Psoas muscle (tissue), 8 donors: ENCODE results near the gene CARD14. TPM values are rescaled to one million over a fixed set of nuclear protein-coding genes. Genes with fewer than 3 reads are reported as not detected.
"Not testable (repeated sequence)": the region's sequence is repeated elsewhere in the genome, so short reads cannot be mapped to it uniquely, and the experiment has no call there.

Experiments used
- ATAC-seq, 4 donors: fragments of 200-7000 bp; cut with Tn5 transposase; one replicate each; pipeline ENCODE4 v1.9.1; 2020; ENCODE audit warnings: moderate library complexity in 3 of 4, mild to moderate bottlenecking in 2 of 4
- DNase-seq, 2 donors: peaks; one replicate each; pipeline ENCODE4 v3.0.0-alpha.2; 2020
- H3K27ac ChIP-seq: fragments of 200-600 bp; one replicate; pipeline ENCODE4 v1.8.0; 2022
- H3K27me3 ChIP-seq, 3 donors: fragments of 200-600 bp in 1 of 3; one replicate each; pipeline versions ENCODE4 v1.6.1 to v1.8.0; 2013 to 2022; ENCODE audit warnings: low read length in 2 of 3, mild to moderate bottlenecking in 2 of 3, moderate library complexity in 1 of 3; ENCODE audit not compliant: insufficient read depth in 3 of 3
- H3K36me3 ChIP-seq, 2 donors: fragments of 200-600 bp in 1 of 2; one replicate each; pipeline versions ENCODE4 v1.6.1 to v1.8.0; 2013 to 2022; ENCODE audit warnings: low read depth in 1 of 2, mild to moderate bottlenecking in 1 of 2, moderate library complexity in 1 of 2; ENCODE audit not compliant: insufficient read depth in 1 of 2
- H3K4me1 ChIP-seq: fragments of 200-600 bp; one replicate; pipeline ENCODE4 v1.8.0; 2022
- H3K4me3 ChIP-seq: fragments of 200-600 bp; one replicate; pipeline ENCODE4 v1.8.0; 2022; ENCODE audit warnings: mild to moderate bottlenecking
- H3K9me3 ChIP-seq: fragments of 200-600 bp; one replicate; pipeline ENCODE4 v1.8.0; 2022
- CTCF ChIP-seq: fragments of 200-600 bp; IDR thresholded peaks from one replicate; pipeline ENCODE4 v1.8.0; 2022; ENCODE audit warnings: antibody characterized with exemption
- WGBS, 3 donors: extraction: QIAGEN DNeasy Blood & Tissue Kit; methylation state at CpG; one replicate each; pipeline versions ENCODE4 v1.1.6 to v1.1.7; 2013; 5-methylcytosine and 5-hydroxymethylcytosine counted together
- intact Hi-C, 2 donors: fragments of 100-400 bp; cut with DNase I; formaldehyde crosslinking; loops; one replicate each; pipeline versions ENCODE4 v1.11.0 to v1.14.2; 2022
- polyA plus RNA-seq, 3 donors: library from polyadenylated mRNA; stranded (reverse); fragments of 200-250 nt; gene quantifications; one replicate each; pipeline ENCODE4 v1.2.3, GENCODE V29; 2013
- total RNA-seq, 4 donors: library from RNA; stranded (reverse); fragmentation: NEBNext Ultra II Directional in 2 of 4; extraction: Animal tissue kit (Norgen Biotek cat#: 25700) in 2 of 4; gene quantifications; one replicate each; pipeline versions ENCODE4 v1.2.1 to v1.2.4, GENCODE V29; 2021 to 2023
- donor health status: healthy with polysubstance abuse.
- donor health status: DM: no; HTN: no; CAD: no; lungs with moderate emphysema.
- donor health status: Bipolar disorder and iron deficiency.
- donor health status: healthy.
- donor health status: DM: yes; HTN: yes; CAD: no.
- donor health status: DM: no; HTN: no; CAD: no.
- donor health status: DM: no; HTN: no; CAD: no.
- donor health status: DM: yes; HTN: yes; CAD: no.

Gene CARD14
- total and polyA plus RNA-seq, 7 donors = 0.05 to 0.32 (median 0.06) TPM; not detected in 4

- Histone ChIP-seq H3K36me3 (peaks cover 0 to 44% of the 10 kb centered on the region in 2 donors), H3K9me3 (no peaks in the 10 kb centered on the region), H3K27ac (peak overlapping the region; percentile 61), H3K27me3 (no peaks in the 10 kb centered on the region), H3K4me1 (no peaks in the 10 kb centered on the region), H3K4me3 (no peak overlapping the region)
- DNase-seq = peak; percentile 19 to 41
- intact Hi-C loops = no loop called here
- 66 to 82% (median 69%) methylated on average over 26 of the region's 26 CpGs for WGBS, 3 donors
- no peak for TF ChIP-seq CTCF
- ATAC-seq = peak; percentile 60 to 89 (median 84)
These were observed 74.0 kb downstream of the CARD14 start for GRCh38 chr17:80243526-80244433.

- H3K4me3 ChIP-seq, H3K27me3 ChIP-seq, H3K9me3 ChIP-seq, H3K4me1 ChIP-seq, intact Hi-C loops: not testable (repeated sequence)
- WGBS, 3 donors = 52 to 83% (median 55%) methylated on average over 6 of the region's 6 CpGs
- Histone ChIP-seq H3K27ac (peak overlapping the region; percentile 61), H3K36me3 (peaks cover 0 to 48% of the 10 kb centered on the region in 2 donors)
- ATAC-seq = peak in 2 of 4 donors; percentile 28
- DNase-seq = peak in 1 of 2 donors; percentile 35
These were observed 74.6 kb downstream of the CARD14 start for GRCh38 chr17:80244448-80244847.

DNA sequence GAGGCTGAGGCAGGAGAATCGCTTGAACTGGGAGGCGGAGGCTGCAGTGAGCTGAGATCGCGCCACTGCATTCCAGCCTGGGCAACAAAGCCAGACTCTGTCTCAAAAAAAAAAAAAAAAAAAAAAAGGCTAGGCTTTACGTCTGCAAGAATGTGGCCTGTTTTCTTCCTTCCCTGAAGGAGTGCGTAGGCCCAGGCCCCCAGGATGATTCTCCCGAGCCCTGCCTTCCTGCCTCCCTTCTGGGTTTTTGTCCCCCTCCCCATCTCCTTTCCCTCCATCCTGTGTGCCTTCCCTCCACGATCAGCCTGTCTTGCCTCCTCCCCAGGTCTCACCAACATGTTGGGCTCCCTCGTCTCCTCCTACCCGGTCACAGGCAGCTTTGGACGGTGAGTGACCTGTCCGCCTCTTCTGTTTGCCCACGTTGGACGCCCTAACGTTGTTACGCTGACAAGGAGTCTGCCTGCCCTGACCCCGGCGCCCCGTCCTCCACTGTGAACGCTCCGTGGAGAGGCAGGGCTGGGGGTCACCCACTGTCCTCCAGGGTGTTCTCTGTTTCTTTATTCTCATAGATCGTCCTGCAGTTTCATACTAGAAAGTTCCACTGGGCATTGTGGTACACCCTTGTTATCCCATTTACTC, 75.2 kb downstream of the CARD14 start:
- no peaks in the 10 kb centered on the region for H3K27me3 ChIP-seq
- H3K9me3 ChIP-seq = no peaks in the 10 kb centered on the region
- H3K36me3 ChIP-seq = peaks cover 0 to 48% of the 10 kb centered on the region in 2 donors
- no peak overlapping the region for H3K27ac ChIP-seq
- ATAC-seq = no peak
- H3K4me3 ChIP-seq = no peak overlapping the region
- no peak for TF ChIP-seq CTCF
- H3K4me1 ChIP-seq = no peaks in the 10 kb centered on the region
- DNase-seq = peak in 1 of 2 donors; percentile 25
- intact Hi-C loops = no loop called here
- WGBS, 3 donors = 88 to 90% (median 89%) methylated on average over 22 of the region's 22 CpGs

- DNase-seq (peak in 1 of 2 donors; percentile 44), ATAC-seq (no peak)
- no peak for TF ChIP-seq CTCF
- WGBS, 3 donors = 91 to 95% (median 92%) methylated on average over 26 to 27 of the region's 27 CpGs
- H3K27me3 ChIP-seq = no peaks in the 10 kb centered on the region
- H3K4me3 ChIP-seq = no peak overlapping the region
- H3K27ac ChIP-seq = no peak overlapping the region
- H3K36me3 ChIP-seq = peaks cover 0 to 50% of the 10 kb centered on the region in 2 donors
- H3K9me3 ChIP-seq = no peaks in the 10 kb centered on the region
- intact Hi-C loops = no loop called here
- H3K4me1 ChIP-seq = no peaks in the 10 kb centered on the region
These were observed 75.9 kb downstream of the CARD14 start for GRCh38 chr17:80245566-80246265.

GRCh38 chr17:80246266-80246681, 76.4 kb downstream of the CARD14 start:
- Histone ChIP-seq H3K27ac (no peak overlapping the region), H3K27me3 (no peaks in the 10 kb centered on the region), H3K9me3 (no peaks in the 10 kb centered on the region), H3K4me1 (no peaks in the 10 kb centered on the region), H3K36me3 (peaks cover 0 to 53% of the 10 kb centered on the region in 2 donors), H3K4me3 (no peak overlapping the region)
- TF ChIP-seq CTCF = no peak
- intact Hi-C loops = no loop called here
- DNase-seq = peak in 1 of 2 donors; percentile 42
- no peak for ATAC-seq
- WGBS, 3 donors = 92 to 96% (median 93%) methylated on average over 17 to 19 of the region's 19 CpGs
